GM12892 (cell line): ENCODE data around the gene POLR1H.

ENCODE experiments used
- POLR2A ChIP-seq: IDR thresholded peaks from 2 replicates; pipeline ENCODE4 v1.6.1; 2011; ENCODE audit warnings: low read depth, low read length, control low read depth
- POLR2AphosphoS5 ChIP-seq: IDR thresholded peaks from 2 replicates; pipeline ENCODE4 v1.6.1; 2011; ENCODE audit warnings: low read depth, low read length, control low read depth

GRCh38 chr6:30041221-30041620, 19.8 kb upstream of the POLR1H start:
- TF ChIP-seq POLR2A (no peak), POLR2AphosphoS5 (no peak)
